Hippocampal formation (tissue), 2 donors: ENCODE measurements around the gene TPX2.

Source experiments
- DNase-seq, 2 donors: peaks; one replicate each; lab custom pipeline; 2025; lab: John Stamatoyannopoulos, UW

The TPX2 gene

DNA sequence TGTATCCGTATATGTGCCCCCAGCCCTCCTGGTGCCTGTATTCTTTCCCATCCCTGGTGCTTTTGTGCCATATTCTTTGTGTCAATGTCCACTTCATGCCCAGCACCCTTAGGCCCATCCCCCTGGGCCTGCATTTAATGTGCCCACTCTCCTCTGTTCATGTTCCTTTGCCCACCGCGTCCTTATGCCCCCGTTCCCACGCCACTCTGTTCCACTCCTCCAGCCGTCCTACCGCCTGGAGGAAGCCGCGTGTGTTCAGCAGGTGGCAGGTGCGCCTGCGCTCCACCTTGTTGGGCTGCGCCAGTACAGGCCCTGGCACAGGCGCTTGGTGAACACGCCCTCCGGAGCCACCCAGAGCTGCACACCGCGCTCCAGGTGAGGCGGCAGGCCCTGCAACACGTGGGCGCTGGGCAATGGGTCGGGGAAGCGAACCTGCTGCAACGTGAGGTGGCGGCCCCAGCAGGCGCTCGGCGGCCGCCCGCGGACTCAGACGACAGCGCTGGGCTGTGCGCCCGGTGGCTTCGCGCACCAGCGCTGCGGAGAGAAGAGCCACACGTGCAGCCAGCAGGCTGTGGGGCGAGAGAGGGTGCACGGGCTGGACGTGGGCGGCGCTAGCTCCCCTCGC, 110.3 kb downstream of the TPX2 start:
- DNase-seq: no peak
